GM12891 (cell line): ENCODE data around the gene HTRA3.

ENCODE experiments used
- DNase-seq: peaks from one replicate; pipeline ENCODE4 v3.0.0; 2011; ENCODE audit warnings: low spot score; ENCODE audit not compliant: insufficient read length
- FAIRE-seq: peaks from 2 replicates; lab custom pipeline; 2011; peaks lifted over from hg19 to GRCh38; lab: Jason Lieb, UNC
- PAX5 ChIP-seq: IDR thresholded peaks from 2 replicates; pipeline ENCODE4 v1.6.1; 2011; ENCODE audit warnings: low read length, moderate library complexity, mild to moderate bottlenecking; ENCODE audit not compliant: insufficient read depth, severe bottlenecking
- POLR2A ChIP-seq: IDR thresholded peaks from 2 replicates; pipeline ENCODE4 v1.6.1; 2011; ENCODE audit warnings: low read depth, low read length, control low read depth
- POLR2AphosphoS5 ChIP-seq: IDR thresholded peaks from 2 replicates; pipeline ENCODE4 v1.6.1; 2011; ENCODE audit warnings: low read depth, low read length, control low read depth
- POU2F2 ChIP-seq: IDR thresholded peaks from 2 replicates; pipeline ENCODE4 v1.6.1; 2011; ENCODE audit warnings: low read depth, mild to moderate bottlenecking, control low read depth, low read length, moderate library complexity
- SPI1 ChIP-seq: IDR thresholded peaks from 2 replicates; pipeline ENCODE4 v1.6.1; 2011; ENCODE audit warnings: low read depth, low read length, control low read depth
- TAF1 ChIP-seq: IDR thresholded peaks from 2 replicates; pipeline ENCODE4 v1.6.1; 2011; ENCODE audit warnings: low read depth, low read length, control low read depth

The HTRA3 gene

DNA sequence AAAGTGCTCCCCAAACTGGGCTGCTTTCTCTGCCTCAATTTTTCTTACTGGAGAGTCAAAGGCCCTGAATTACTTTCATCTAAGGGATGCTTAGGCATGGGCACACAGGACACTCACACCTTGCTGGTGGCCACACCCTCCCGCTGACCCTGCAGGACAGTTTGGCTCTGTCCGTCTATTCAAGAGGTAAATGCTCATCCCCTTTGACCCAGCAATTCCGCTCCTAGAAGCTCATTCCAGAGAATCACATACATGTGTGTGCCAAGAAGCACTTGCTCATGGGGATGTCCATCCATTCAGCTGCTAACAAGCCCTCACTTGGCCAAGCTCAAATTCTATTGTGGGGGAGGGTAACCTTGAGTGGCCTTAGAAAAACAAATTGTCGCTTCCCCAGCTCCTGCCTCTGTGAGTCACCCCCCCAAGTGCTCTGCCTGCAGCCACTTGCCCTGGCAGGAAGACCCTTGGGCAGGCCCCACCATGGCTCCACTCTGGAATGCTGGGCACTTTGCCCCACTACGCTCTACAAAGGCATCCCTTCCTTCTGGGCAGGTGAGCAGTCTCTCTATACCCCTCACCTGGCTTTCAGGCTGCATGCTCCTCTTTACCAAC lies 54.5 kb downstream of the HTRA3 start:
- no peak for TF ChIP-seq POLR2AphosphoS5
- no peak for TF ChIP-seq POLR2A
- no peak for TF ChIP-seq PAX5
- TF ChIP-seq POU2F2: no peak
- TF ChIP-seq TAF1: no peak
- no peak for TF ChIP-seq SPI1
- FAIRE-seq (no peak), DNase-seq (no peak)

DNA sequence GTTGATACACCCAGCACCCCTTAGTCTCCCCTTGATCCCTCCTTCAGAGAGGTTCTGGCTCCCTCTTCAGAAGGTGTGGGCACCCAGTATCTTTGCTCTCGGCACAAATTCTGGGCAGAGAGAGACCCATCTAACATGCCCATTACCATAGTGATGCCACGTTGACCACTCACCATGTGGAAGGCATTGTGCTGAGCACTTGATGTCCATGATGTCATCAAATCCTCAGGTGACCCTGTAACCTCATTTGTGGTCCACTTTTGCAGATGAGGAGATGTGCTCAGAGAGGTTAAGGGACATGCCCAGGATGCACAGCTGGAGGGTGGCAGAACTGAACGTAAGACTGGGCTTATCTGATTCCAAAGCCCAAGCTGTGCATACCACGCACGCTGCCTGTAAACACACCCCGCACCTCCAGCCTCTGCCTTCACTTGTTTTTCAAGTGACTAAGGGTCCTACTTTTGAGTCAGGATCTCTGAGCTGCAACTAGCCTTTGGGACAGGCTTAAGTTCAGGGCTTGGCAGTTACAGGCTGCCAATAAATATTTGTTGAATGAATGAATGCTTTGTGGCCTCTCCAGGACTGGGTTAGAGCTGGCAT lies 55.2 kb downstream of the HTRA3 start:
- DNase-seq (no peak), FAIRE-seq (no peak)
- no peak for TF ChIP-seq TAF1
- TF ChIP-seq SPI1: no peak
- no peak for TF ChIP-seq POLR2A
- TF ChIP-seq POU2F2: no peak
- no peak for TF ChIP-seq POLR2AphosphoS5
- no peak for TF ChIP-seq PAX5

DNA sequence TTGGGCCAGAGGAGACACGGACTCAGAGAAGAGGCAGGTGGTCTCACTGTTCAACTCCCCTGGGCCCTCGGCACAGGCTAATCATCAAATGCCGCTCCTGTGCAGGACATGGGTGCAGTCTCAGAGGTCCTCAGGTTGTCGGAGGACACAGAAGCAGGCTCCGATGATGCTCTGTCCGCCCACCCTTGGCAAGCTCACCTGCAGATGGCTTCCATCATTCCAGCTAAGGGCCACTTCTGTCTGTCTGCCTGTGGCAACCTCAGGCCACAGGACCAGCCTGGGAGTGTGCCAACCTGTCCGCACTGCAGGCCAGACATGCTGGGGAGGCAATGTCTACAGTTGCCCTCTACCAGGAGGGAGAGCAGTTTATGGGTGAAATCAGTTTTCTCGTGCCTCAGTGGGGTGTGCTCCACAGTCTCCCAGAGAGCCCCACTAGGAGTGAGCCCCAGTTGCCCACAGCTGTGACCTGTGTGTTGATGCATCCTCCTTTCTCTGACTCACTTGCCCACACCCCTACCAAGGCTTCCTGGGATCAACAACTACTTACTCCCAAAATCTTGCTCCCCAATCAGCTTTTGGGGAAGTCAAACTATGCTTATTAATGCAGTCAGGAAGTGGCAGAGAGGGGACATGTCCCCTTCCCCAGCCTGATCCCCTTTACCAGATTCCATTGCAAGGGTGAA lies 55.9 kb downstream of the HTRA3 start:
- no peak for TF ChIP-seq POLR2A
- no peak for TF ChIP-seq SPI1
- TF ChIP-seq PAX5: no peak
- no peak for TF ChIP-seq POLR2AphosphoS5
- no peak for TF ChIP-seq POU2F2
- TF ChIP-seq TAF1: no peak
- FAIRE-seq: no peak
- no peak for DNase-seq

DNA sequence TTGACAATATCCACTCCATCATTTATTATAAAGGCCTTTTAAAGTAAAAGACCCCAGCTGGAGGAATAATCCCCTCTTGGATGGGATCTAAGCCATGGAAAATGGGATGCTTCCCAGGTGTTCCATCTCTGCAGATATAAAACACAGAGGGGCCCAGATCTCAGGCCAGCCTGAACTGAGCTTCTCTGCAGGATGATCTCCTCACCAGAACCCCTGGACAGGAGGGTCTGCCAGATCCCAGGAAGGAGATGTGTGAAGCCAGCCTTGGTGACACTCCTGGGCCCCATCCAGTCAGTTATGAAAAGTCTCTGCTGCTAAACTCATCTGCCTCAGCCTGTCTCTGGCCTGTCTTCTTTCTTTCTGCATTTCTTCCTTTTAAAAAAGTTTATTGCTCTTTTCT lies 56.7 kb downstream of the HTRA3 start:
- TF ChIP-seq POLR2A (no peak), POLR2AphosphoS5 (no peak), SPI1 (no peak), POU2F2 (no peak), TAF1 (no peak), PAX5 (no peak)
- no peak for DNase-seq
- FAIRE-seq: no peak

DNA sequence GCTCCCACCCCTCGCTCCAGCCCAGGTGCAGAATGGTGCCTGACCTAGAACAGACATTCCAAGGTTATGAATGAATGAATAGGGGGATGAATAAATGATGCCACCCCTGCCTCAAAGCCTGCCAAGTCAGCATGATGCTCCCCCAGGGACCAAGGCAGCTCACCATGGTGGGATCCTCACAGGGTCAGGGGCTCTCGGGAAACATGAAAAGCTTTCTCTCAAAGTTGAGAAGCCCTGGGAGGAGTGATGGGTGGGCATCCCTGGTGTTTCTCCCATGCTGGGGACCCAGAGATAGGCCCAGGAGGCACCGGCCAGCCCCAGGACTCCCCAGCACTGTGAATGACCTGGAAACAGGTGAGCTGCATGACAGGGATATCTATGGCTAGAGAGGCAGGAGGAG lies 58.9 kb downstream of the HTRA3 start:
- FAIRE-seq (no peak), DNase-seq (no peak)
- no peak for TF ChIP-seq POLR2AphosphoS5
- no peak for TF ChIP-seq PAX5
- TF ChIP-seq POU2F2: no peak
- TF ChIP-seq TAF1: no peak
- no peak for TF ChIP-seq POLR2A
- no peak for TF ChIP-seq SPI1

DNA sequence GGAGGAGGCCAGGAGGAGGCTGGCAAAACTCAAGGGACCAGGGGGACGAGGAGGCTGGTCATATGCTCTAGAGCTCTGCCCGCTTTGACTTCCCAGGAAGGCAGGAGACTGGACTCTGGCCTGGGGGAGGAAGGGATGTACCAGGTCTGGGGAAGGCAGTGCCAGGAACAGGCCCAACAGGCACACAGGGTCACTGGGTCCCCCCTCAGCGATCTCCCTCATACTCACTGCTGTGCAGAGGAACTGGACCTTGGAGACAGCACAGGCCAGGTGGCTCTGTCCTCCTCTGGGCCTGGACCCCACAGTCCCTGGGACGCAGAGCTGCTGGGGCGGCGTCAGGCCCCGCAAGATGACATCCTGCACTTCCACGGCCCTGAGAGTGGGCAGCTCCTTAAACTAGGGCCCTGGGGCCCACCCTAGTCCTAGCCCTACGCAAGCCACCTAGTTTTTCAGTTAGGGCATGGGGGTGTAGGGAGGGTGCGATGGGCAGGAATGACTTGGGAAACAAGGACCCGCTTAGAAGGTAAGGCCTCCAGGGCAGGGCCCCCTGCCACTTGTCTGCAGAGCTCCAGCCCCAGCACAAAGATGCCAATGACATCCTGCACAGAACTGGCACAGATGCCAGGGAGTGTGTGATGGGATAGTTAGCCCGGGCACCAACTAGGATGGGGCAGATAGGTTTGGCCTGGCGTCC lies 59.5 kb downstream of the HTRA3 start:
- no peak for DNase-seq
- no peak for FAIRE-seq
- TF ChIP-seq TAF1 (no peak), POU2F2 (no peak), SPI1 (no peak), POLR2AphosphoS5 (no peak), POLR2A (no peak), PAX5 (no peak)

DNA sequence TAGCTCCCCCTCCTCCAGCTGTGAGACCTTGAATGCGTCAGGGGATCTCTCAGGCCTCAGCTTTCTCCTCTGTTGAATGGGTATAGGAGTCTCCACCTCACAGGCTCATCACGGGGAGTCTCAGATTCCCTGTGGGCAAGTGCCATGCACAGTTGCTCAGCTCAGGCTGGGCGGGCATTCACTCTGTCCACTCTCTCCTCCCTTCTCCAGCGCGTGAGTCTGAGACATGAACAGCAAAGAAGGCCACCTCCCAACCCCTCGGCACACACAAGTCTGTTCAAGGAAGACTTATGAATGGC lies 60.0 kb downstream of the HTRA3 start:
- no peak for TF ChIP-seq SPI1
- no peak for TF ChIP-seq POLR2AphosphoS5
- TF ChIP-seq POLR2A: no peak
- no peak for TF ChIP-seq PAX5
- TF ChIP-seq POU2F2: no peak
- no peak for TF ChIP-seq TAF1
- no peak for DNase-seq
- FAIRE-seq: no peak

DNA sequence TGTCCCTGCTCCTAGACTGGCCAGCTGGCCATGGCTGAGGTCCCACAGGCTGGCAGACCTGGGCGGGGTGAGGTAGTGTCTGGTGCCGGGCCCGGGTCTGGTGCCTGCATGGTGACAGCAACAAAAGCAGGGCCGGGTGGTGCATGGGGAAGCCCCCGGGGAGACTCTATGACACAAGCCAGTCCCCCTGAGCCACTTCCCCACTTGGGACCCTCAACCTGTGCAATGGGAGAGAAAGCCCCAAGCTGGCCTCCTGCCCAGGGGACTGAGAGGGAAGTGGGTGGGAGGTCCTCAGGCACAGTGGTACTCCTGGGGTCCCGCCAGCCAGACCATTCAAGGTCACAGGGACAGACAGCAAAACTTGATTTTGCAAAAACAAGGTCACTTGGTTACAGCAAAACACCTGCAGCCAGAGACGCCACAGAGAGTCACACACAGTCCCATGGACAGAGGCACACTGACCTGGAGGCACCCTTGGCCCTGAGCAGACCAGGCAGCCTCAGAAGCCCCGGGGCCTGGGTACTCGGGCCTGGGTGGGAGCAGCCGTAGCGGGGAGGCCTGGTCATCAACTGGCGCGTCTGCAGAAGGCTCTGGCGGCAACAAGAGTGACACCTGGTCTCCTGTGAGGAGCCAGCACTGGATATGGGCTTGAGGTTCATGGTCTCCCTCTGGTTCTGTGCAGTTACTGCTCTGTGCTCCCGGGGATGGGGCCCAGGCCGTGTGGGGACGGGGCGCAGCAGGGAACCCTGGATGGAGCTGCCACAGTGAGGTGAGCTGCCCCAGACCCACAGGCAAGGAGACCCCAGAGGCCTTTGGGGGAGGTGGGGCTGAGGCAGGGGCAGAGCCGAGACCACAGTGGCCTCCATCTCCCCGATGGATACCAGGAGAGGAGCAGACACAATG lies 60.6 kb downstream of the HTRA3 start:
- no peak for TF ChIP-seq PAX5
- TF ChIP-seq POLR2A: no peak
- no peak for TF ChIP-seq TAF1
- no peak for TF ChIP-seq SPI1
- TF ChIP-seq POLR2AphosphoS5: no peak
- no peak for TF ChIP-seq POU2F2
- FAIRE-seq (no peak), DNase-seq (no peak)
